GM12878 (cell line): ENCODE results near the gene MAST4. TPM values are rescaled to one million over a fixed set of nuclear protein-coding genes. Genes with fewer than 3 reads are reported as not detected.

Experiments
- ATAC-seq: fragments of 200-7000 bp; cut with Tn5 transposase; 3 replicates; pipeline ENCODE4 v1.9.1; 2020; ENCODE audit warnings: mild to moderate bottlenecking, moderate library complexity
- BruUV-seq: library from RNA; stranded (reverse); fragments of 400-500 nt; replicated peaks from 2 replicates; lab custom pipeline; 2021; lab: Mats Ljungman, UMichigan
- CTCF ChIA-PET: fragments of 300-600 bp; sonication (Branson Sonifier 250); formaldehyde crosslinking; extraction: SDS; loops from one replicate; lab custom pipeline; 2021; ENCODE audit warnings: inconsistent platforms; lab: Yijun Ruan, JAX
- POLR2A ChIA-PET: fragments of 350-600 bp; formaldehyde crosslinking; extraction: SDS; loops from one replicate; lab custom pipeline; 2021; ENCODE audit warnings: inconsistent platforms; lab: Charles Lee
- RAD21 ChIA-PET: fragments of 300-600 bp; sonication (Branson Sonifier 250); formaldehyde crosslinking; loops from one replicate; lab custom pipeline; 2023; ENCODE audit warnings: antibody characterized with exemption; ENCODE audit not compliant: unreplicated experiment; lab: Charles Lee
- SMC1A ChIA-PET: fragments of 300-600 bp; sonication (Branson Sonifier 250); formaldehyde crosslinking; loops from one replicate; lab custom pipeline; 2023; ENCODE audit not compliant: unreplicated experiment, uncharacterized antibody; lab: Charles Lee
- DNase-seq: peaks from one replicate; pipeline ENCODE4 v3.0.0-alpha.2; 2011; ENCODE audit warnings: low read depth, low spot score
- FAIRE-seq: peaks from 3 replicates; lab custom pipeline; 2011; peaks lifted over from hg19 to GRCh38; lab: Jason Lieb, UNC
- H2AFZ ChIP-seq: 2 replicates; pipeline ENCODE4 v1.6.0; 2011; ENCODE audit warnings: low read depth, low read length, control low read depth; ENCODE audit not compliant: control insufficient read depth
- H3K27ac ChIP-seq: 2 replicates; pipeline ENCODE4 v1.5.1; 2011; ENCODE audit warnings: control low read depth; ENCODE audit not compliant: control insufficient read depth, insufficient read depth
- H3K27me3 ChIP-seq, 2 experiments: replicated peaks in 1 of 2; 2 replicates each; pipeline versions ENCODE4 v1.6.0 to v1.6.1; 2011; ENCODE audit warnings: low read length in 1 of 2; ENCODE audit not compliant: control insufficient read depth in 2 of 2, insufficient read depth in 2 of 2
- H3K36me3 ChIP-seq, 2 experiments: 2 replicates each; pipeline ENCODE4 v1.5.1; 2011; ENCODE audit warnings: low read length in 1 of 2; ENCODE audit not compliant: control insufficient read depth in 2 of 2, insufficient read depth in 2 of 2
- H3K4me1 ChIP-seq: 2 replicates; pipeline ENCODE4 v1.6.1; 2011; ENCODE audit warnings: mild to moderate bottlenecking, low read length, moderate library complexity, mixed read lengths; ENCODE audit not compliant: control insufficient read depth, insufficient read depth
- H3K4me2 ChIP-seq: 2 replicates; pipeline ENCODE4 v1.6.0; 2011; ENCODE audit warnings: control low read depth; ENCODE audit not compliant: control insufficient read depth, insufficient read depth
- H3K4me3 ChIP-seq: fragments of 200-600 bp; sonication (generic); 2 replicates; pipeline ENCODE4 v1.5.1; 2016
- H3K79me2 ChIP-seq: 2 replicates; pipeline ENCODE4 v1.6.0; 2011; ENCODE audit warnings: low read length; ENCODE audit not compliant: control insufficient read depth, insufficient read depth
- H3K9ac ChIP-seq: 2 replicates; pipeline ENCODE4 v1.8.0; 2011; ENCODE audit warnings: low read length, control low read depth, mixed read lengths; ENCODE audit not compliant: control insufficient read depth, insufficient read depth
- H3K9me3 ChIP-seq: replicated peaks from 3 replicates; pipeline ENCODE4 v1.5.1; 2011; ENCODE audit warnings: mild to moderate bottlenecking, low read length; ENCODE audit not compliant: control insufficient read depth, insufficient read depth
- H4K20me1 ChIP-seq: 2 replicates; pipeline ENCODE4 v1.6.0; 2011; ENCODE audit not compliant: control insufficient read depth, insufficient read depth
- CHD1 ChIP-seq: IDR thresholded peaks from 2 replicates; pipeline ENCODE4 v1.6.1; 2012; ENCODE audit warnings: low read depth, low read length, improper control_type of control experiment
- ESRRA ChIP-seq: IDR thresholded peaks from 2 replicates; pipeline ENCODE4 v1.6.1; 2012; ENCODE audit warnings: mild to moderate bottlenecking, low read length, improper control_type of control experiment
- JUNB ChIP-seq: IDR thresholded peaks from 2 replicates; pipeline ENCODE4 v1.6.1; 2016; ENCODE audit warnings: antibody characterized with exemption, mild to moderate bottlenecking
- LARP7 ChIP-seq: fragments of 450-650 bp; IDR thresholded peaks from 2 replicates; pipeline ENCODE4 v1.6.1; 2017; ENCODE audit warnings: mild to moderate bottlenecking
- MAX ChIP-seq: IDR thresholded peaks from 2 replicates; pipeline ENCODE4 v1.6.1; 2012; ENCODE audit warnings: low read depth, low read length, improper control_type of control experiment
- MEF2B ChIP-seq: fragments of 450-650 bp; IDR thresholded peaks from 2 replicates; pipeline ENCODE4 v1.6.1; 2018; ENCODE audit warnings: mild to moderate bottlenecking, moderate library complexity; ENCODE audit not compliant: partially characterized antibody, poor library complexity, severe bottlenecking
- MXI1 ChIP-seq: fragments of 150-350 bp; IDR thresholded peaks from 2 replicates; pipeline ENCODE4 v1.6.1; 2011; ENCODE audit warnings: low read depth, mild to moderate bottlenecking, inconsistent platforms, low read length, improper control_type of control experiment
- NBN ChIP-seq: fragments of 450-650 bp; IDR thresholded peaks from 2 replicates; pipeline ENCODE4 v1.6.1; 2016
- NFIC ChIP-seq: IDR thresholded peaks from 2 replicates; pipeline ENCODE4 v1.6.1; 2012; ENCODE audit warnings: low read depth, mild to moderate bottlenecking, inconsistent platforms, low read length, moderate library complexity
- NKRF ChIP-seq: fragments of 450-650 bp; conservative IDR thresholded peaks from 2 replicates; pipeline ENCODE4 v1.6.1; 2017; ENCODE audit warnings: mild to moderate bottlenecking, moderate library complexity
- RAD21 ChIP-seq: IDR thresholded peaks from 2 replicates; pipeline ENCODE4 v1.6.1; 2011; ENCODE audit warnings: mild to moderate bottlenecking, low read depth, low read length, moderate library complexity; ENCODE audit not compliant: insufficient read depth
- SP1 ChIP-seq: IDR thresholded peaks from one replicate; pipeline ENCODE4 v1.6.1; 2011; ENCODE audit warnings: low read depth, low read length
- SREBF2 ChIP-seq: IDR thresholded peaks from 2 replicates; pipeline ENCODE4 v1.6.1; 2012; ENCODE audit warnings: mild to moderate bottlenecking, low read length
- WGBS: methylation state at CpG from one replicate; pipeline ENCODE4 v1.1.6; 2016; ENCODE audit warnings: low lambda C conversion rate; ENCODE audit not compliant: insufficient replicate concordance, insufficient coverage; ENCODE audit errors: missing lambda C conversion rate; 5-methylcytosine and 5-hydroxymethylcytosine counted together
- in situ Hi-C: fragments of 300-500 bp; cut with MboI; formaldehyde crosslinking; loops from 9 replicates; pipeline ENCODE4 v1.14.3; 2018; ENCODE audit warnings: mixed read lengths
- intact Hi-C: fragments of 100-400 bp; cut with micrococcal nuclease; formaldehyde crosslinking; loops from one replicate; pipeline ENCODE4 v1.14.2; 2022; ENCODE audit not compliant: unreplicated experiment
- polyA plus RNA-seq, 11 experiments: library from polyadenylated mRNA; depleted of rRNA in 4 of 11; unstranded in 6 of 11; stranded (reverse) in 5 of 11; fragments of >200 nt; fragmentation: Nextera tagmentation in 4 of 11; fragmentation: Illumina TruSeq in 1 of 11; extraction: Ambion mirVana in 4 of 11; extraction: Trizol in 1 of 11; gene quantifications; 1 replicate in 1 of 11; 2 replicates in 10 of 11; pipeline versions ENCODE4 v1.2.1 to v1.2.3, GENCODE V29; 2011 to 2016; ENCODE audit warnings: inconsistent platforms in 2 of 11, missing spikeins in 2 of 11, low read depth in 1 of 11
- total RNA-seq, 4 experiments: library from RNA; depleted of rRNA in 3 of 4; stranded (reverse); fragments of >200 nt in 3 of 4; fragmentation: Illumina TruSeq in 1 of 4; extraction: Trizol in 1 of 4; gene quantifications; 2 replicates each; pipeline versions ENCODE4 v1.2.1 to v1.2.3, GENCODE V29; 2013 to 2021
- TF ChIP-seq, protein P1 (sequence below): fragments of 450-650 bp; IDR thresholded peaks from 2 replicates; pipeline ENCODE4 v1.6.1; 2017; ENCODE audit warnings: antibody characterized with exemption, mild to moderate bottlenecking, moderate library complexity
- TF ChIP-seq, protein P2 (sequence below): fragments of 450-650 bp; formaldehyde crosslinking; IDR thresholded peaks from 2 replicates; pipeline ENCODE4 v1.4.0; 2020; ENCODE audit warnings: mild to moderate bottlenecking, moderate library complexity
- TF ChIP-seq, protein P3 (sequence below): fragments of 150-350 bp; IDR thresholded peaks from 2 replicates; pipeline ENCODE4 v1.6.1; 2014; ENCODE audit warnings: mild to moderate bottlenecking, low read depth, low read length

Gene MAST4
- total and polyA plus RNA-seq, 10 of the 15 experiments (the other 5 are each of a cell fraction or from before 2014, with no cell fraction given): 0.02 to 1.6 (median 0.29) TPM; not detected in 1

DNA sequence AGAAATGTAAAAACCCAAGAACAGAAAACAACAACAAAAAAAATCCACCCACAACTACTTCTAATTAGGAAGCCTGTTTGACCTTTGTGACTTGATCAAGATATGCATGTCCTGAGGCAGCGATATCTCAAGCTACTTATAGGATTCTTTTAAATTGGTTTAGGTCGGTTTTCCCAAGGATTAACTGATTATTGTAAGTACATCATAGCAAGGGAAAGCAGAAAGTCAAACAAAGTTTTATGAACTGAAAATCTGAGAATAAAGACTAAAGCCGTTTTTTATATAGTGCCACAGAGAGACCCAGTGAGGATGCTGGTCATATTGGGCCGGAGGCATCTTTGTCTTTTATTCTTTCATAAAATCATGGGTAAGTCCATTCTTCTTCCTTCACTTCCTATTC lies 528.4 kb downstream of the MAST4 start:
- Histone ChIP-seq H3K27ac (no peak overlapping the region), H3K4me2 (no peak overlapping the region), H3K36me3 (no peaks in the 10 kb centered on the region), H2AFZ (no peak overlapping the region), H3K27me3 (no peaks in the 10 kb centered on the region; a peak in 1 of 4 replicates), H3K79me2 (no peaks in the 10 kb centered on the region), H3K4me1 (no peaks in the 10 kb centered on the region), H3K9ac (no peak overlapping the region), H3K9me3 (no peaks in the 10 kb centered on the region), H4K20me1 (no peaks in the 10 kb centered on the region), H3K4me3 (no peak overlapping the region)
- CTCF ChIA-PET: no interaction called here
- in situ Hi-C loops (no loop called here), intact Hi-C loops (no loop called here)
- no peak for DNase-seq
- RAD21 ChIA-PET: no interaction called here
- POLR2A ChIA-PET: no interaction called here
- WGBS: 50% methylated on average over 4 of the region's 4 CpGs
- no peak for FAIRE-seq
- no peak for ATAC-seq
- SMC1A ChIA-PET: interaction anchor here (0.6 kb wide), 1 partner anchor 24 kb away, joined by 4 read pairs; no protein-coding TSS in a partner anchor
- BruUV-seq: no TSS peak
- TF ChIP-seq NKRF (no peak), MEF2B (no peak), NBN (no peak), MAX (no peak), RAD21 (no peak), SREBF2 (no peak), MXI1 (no peak), LARP7 (no peak), ESRRA (no peak), SP1 (no peak), JUNB (no peak), NFIC (no peak), CHD1 (no peak)
- TF ChIP-seq, protein P1, sequence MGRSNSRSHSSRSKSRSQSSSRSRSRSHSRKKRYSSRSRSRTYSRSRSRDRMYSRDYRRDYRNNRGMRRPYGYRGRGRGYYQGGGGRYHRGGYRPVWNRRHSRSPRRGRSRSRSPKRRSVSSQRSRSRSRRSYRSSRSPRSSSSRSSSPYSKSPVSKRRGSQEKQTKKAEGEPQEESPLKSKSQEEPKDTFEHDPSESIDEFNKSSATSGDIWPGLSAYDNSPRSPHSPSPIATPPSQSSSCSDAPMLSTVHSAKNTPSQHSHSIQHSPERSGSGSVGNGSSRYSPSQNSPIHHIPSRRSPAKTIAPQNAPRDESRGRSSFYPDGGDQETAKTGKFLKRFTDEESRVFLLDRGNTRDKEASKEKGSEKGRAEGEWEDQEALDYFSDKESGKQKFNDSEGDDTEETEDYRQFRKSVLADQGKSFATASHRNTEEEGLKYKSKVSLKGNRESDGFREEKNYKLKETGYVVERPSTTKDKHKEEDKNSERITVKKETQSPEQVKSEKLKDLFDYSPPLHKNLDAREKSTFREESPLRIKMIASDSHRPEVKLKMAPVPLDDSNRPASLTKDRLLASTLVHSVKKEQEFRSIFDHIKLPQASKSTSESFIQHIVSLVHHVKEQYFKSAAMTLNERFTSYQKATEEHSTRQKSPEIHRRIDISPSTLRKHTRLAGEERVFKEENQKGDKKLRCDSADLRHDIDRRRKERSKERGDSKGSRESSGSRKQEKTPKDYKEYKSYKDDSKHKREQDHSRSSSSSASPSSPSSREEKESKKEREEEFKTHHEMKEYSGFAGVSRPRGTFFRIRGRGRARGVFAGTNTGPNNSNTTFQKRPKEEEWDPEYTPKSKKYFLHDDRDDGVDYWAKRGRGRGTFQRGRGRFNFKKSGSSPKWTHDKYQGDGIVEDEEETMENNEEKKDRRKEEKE: no peak
- TF ChIP-seq, protein P2, sequence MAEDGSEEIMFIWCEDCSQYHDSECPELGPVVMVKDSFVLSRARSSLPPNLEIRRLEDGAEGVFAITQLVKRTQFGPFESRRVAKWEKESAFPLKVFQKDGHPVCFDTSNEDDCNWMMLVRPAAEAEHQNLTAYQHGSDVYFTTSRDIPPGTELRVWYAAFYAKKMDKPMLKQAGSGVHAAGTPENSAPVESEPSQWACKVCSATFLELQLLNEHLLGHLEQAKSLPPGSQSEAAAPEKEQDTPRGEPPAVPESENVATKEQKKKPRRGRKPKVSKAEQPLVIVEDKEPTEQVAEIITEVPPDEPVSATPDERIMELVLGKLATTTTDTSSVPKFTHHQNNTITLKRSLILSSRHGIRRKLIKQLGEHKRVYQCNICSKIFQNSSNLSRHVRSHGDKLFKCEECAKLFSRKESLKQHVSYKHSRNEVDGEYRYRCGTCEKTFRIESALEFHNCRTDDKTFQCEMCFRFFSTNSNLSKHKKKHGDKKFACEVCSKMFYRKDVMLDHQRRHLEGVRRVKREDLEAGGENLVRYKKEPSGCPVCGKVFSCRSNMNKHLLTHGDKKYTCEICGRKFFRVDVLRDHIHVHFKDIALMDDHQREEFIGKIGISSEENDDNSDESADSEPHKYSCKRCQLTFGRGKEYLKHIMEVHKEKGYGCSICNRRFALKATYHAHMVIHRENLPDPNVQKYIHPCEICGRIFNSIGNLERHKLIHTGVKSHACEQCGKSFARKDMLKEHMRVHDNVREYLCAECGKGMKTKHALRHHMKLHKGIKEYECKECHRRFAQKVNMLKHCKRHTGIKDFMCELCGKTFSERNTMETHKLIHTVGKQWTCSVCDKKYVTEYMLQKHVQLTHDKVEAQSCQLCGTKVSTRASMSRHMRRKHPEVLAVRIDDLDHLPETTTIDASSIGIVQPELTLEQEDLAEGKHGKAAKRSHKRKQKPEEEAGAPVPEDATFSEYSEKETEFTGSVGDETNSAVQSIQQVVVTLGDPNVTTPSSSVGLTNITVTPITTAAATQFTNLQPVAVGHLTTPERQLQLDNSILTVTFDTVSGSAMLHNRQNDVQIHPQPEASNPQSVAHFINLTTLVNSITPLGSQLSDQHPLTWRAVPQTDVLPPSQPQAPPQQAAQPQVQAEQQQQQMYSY (CRISPR knock-in tag): no peak
- TF ChIP-seq, protein P3, sequence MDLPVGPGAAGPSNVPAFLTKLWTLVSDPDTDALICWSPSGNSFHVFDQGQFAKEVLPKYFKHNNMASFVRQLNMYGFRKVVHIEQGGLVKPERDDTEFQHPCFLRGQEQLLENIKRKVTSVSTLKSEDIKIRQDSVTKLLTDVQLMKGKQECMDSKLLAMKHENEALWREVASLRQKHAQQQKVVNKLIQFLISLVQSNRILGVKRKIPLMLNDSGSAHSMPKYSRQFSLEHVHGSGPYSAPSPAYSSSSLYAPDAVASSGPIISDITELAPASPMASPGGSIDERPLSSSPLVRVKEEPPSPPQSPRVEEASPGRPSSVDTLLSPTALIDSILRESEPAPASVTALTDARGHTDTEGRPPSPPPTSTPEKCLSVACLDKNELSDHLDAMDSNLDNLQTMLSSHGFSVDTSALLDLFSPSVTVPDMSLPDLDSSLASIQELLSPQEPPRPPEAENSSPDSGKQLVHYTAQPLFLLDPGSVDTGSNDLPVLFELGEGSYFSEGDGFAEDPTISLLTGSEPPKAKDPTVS: no peak
